Bronchial epithelial cell (primary cell): ENCODE results near the gene AVP. TPM values are rescaled to one million over a fixed set of nuclear protein-coding genes. Genes with fewer than 3 reads are reported as not detected.

Source experiments
- DNase-seq: peaks from one replicate; pipeline ENCODE4 v3.0.0-alpha.2; 2010; ENCODE audit warnings: low read depth
- FAIRE-seq: peaks from 2 replicates; lab custom pipeline; 2011; peaks lifted over from hg19 to GRCh38; lab: Jason Lieb, UNC
- H3K27me3 ChIP-seq: 2 replicates; pipeline ENCODE4 v1.5.1; 2011; ENCODE audit warnings: low read length; ENCODE audit not compliant: control insufficient read depth, insufficient read depth
- H3K36me3 ChIP-seq: 2 replicates; pipeline ENCODE4 v1.5.1; 2011; ENCODE audit warnings: low read length; ENCODE audit not compliant: control insufficient read depth, insufficient read depth
- H3K4me3 ChIP-seq: 2 replicates; pipeline ENCODE4 v1.5.1; 2011; ENCODE audit warnings: mild to moderate bottlenecking, low read depth, low read length, control low read depth
- total RNA-seq: library from RNA; depleted of rRNA; stranded (reverse); fragments of >200 nt; gene quantifications from 2 replicates; pipeline ENCODE4 v1.2.1, GENCODE V29; 2014
- TF ChIP-seq, protein P1 (sequence below): IDR thresholded peaks from 2 replicates; pipeline ENCODE4 v1.5.1; 2011; ENCODE audit warnings: mild to moderate bottlenecking, moderate library complexity, low read length, control low read depth, inconsistent platforms; ENCODE audit not compliant: insufficient read depth, severe bottlenecking

AVP gene, protein sequence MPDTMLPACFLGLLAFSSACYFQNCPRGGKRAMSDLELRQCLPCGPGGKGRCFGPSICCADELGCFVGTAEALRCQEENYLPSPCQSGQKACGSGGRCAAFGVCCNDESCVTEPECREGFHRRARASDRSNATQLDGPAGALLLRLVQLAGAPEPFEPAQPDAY
- total RNA-seq = not detected in 2 replicates

DNA sequence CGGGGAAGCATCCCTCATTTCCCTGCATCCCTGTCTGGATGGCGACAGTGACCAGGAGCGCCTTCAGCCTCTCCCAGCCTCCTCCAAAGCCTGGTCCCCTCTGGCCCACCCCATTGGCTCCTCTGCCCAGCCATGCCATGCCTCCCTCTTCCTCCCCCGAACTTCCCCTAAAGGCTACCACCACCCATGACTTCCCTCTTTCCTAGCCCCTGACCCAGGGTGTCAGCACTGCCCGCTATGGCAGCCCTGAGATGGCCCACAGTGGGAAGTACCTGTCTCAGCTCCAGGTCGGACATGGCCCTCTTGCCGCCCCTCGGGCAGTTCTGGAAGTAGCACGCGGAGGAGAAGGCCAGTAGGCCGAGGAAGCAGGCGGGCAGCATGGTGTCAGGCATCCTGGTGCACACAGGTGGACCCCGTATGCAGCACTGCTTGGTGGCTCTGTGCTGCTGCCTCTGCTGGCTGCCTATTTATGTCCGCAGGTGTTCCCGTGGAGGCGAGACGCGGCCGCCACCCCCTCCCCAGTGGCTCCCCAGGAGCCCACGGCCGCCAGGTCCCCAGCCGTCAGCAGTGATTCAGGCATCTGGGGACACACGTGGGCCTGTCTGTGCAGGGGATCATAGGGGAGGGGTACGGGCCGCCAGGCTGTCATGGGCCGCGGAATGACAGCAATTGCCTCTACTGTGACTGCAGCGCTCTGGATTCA lies at the start of gene AVP:
Gene AVP (minus strand): TSS at position 442 of the 703 bp plus-strand sequence. CDS start 50 bp downstream, at position 392.
- DNase-seq (no peak), FAIRE-seq (no peak)
- peaks cover 19% of the 10 kb centered on the region for H3K27me3 ChIP-seq
- H3K36me3 ChIP-seq = no peaks in the 10 kb centered on the region
- TF ChIP-seq, protein P1, sequence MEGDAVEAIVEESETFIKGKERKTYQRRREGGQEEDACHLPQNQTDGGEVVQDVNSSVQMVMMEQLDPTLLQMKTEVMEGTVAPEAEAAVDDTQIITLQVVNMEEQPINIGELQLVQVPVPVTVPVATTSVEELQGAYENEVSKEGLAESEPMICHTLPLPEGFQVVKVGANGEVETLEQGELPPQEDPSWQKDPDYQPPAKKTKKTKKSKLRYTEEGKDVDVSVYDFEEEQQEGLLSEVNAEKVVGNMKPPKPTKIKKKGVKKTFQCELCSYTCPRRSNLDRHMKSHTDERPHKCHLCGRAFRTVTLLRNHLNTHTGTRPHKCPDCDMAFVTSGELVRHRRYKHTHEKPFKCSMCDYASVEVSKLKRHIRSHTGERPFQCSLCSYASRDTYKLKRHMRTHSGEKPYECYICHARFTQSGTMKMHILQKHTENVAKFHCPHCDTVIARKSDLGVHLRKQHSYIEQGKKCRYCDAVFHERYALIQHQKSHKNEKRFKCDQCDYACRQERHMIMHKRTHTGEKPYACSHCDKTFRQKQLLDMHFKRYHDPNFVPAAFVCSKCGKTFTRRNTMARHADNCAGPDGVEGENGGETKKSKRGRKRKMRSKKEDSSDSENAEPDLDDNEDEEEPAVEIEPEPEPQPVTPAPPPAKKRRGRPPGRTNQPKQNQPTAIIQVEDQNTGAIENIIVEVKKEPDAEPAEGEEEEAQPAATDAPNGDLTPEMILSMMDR = no peak
- H3K4me3 ChIP-seq = no peak within 1 kb of the TSS

DNA sequence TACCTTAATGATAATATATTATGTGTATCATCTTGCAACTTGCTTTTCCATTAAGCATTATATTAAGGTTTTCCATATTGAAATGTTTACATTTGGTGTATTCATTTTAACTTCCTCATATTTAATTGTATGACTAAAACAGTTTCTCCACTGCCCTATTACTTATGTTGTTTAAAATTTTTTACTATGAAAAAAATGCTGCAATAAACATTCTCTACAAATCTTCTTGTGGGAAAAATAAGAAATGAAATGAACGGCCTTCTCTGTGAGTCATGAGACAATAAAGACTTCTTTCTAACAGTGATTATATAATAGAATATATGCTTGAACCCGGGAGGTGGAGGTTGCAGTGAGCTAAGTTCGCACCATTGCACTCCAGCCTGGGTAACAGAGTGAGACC lies 49.6 kb upstream of the AVP start:
- Histone ChIP-seq H3K27me3 (no peaks in the 10 kb centered on the region), H3K4me3 (no peak overlapping the region), H3K36me3 (peaks cover 1% of the 10 kb centered on the region)
- TF ChIP-seq, protein P1 = no peak
- FAIRE-seq (no peak), DNase-seq (no peak)

DNA sequence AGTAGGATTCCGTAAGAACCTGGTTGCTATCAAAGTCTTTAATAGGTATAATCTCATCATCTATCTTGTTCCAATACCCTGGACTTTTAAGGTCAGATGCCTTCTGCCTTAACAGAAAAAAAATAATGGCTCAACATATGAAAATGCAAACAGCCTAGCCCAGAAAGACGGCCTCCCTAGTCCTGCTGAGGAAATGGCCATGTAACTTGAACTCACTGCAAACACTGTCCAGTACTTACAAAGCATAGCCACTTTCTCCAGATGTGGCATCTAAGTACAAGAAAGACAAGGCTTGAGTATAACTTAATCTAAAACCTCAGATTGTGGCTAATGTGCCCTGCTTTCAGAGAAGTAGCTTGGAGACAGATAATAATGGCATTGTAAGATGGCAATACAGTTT lies 48.6 kb upstream of the AVP start:
- FAIRE-seq (no peak), DNase-seq (no peak)
- TF ChIP-seq, protein P1 = no peak
- no peak overlapping the region for H3K4me3 ChIP-seq
- H3K27me3 ChIP-seq = no peaks in the 10 kb centered on the region
- H3K36me3 ChIP-seq = peaks cover 1% of the 10 kb centered on the region

DNA sequence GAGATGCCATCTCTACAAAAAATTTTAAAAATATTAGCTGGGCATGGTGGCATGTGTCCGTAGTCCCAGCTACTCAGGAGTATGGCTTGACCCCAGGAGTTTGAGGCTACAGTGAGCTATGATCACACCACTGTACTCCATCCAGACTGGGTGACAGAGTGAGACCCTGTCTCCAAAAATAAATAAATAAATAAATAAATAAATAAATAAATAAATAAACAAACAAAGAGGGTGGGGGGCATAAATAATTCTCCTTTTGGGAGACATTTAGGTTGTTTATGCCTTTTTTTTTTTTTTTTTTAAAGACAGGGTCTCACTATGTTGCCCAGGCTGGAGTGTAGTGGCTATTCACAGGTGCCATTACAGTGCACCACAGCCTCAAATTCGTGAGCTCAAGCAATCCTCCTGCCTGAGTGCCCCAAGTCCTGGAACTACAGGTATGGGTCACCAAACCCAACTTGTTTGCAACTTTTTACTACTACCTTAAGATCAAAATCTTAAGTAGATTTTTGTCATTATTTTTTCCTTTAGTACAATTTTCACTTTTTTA lies 45.6 kb upstream of the AVP start:
- Histone ChIP-seq H3K27me3 (no peaks in the 10 kb centered on the region), H3K4me3 (no peak overlapping the region), H3K36me3 (peaks cover 1% of the 10 kb centered on the region)
- FAIRE-seq = no peak
- TF ChIP-seq, protein P1 = no peak
- DNase-seq = no peak

DNA sequence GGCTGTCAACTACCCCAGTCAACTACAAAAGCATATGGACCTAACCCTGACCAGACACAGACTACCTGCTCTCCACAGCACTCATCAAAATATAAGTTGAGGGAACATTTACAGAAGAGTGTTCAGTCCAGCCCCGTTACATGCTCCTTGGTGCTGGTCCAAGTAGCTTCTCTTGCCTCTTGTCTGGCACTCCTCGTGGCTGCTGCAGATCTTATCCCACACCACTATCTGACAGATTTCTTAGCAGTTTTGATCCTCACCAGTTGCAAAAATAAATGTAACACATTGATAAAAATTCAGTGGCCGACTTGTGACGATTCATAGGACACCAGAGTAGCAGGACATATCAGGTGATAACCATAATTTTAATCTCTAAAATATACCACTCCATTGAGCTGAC lies 44.6 kb upstream of the AVP start:
- DNase-seq (no peak), FAIRE-seq (no peak)
- no peaks in the 10 kb centered on the region for H3K27me3 ChIP-seq
- TF ChIP-seq, protein P1 = no peak
- peaks cover 1% of the 10 kb centered on the region for H3K36me3 ChIP-seq
- H3K4me3 ChIP-seq = no peak overlapping the region
